T-cell (primary cell): ENCODE measurements around the gene GRIN2A. TPM values are rescaled to one million over a fixed set of nuclear protein-coding genes. Genes with fewer than 3 reads are reported as not detected.

Experiments
- ATAC-seq, 4 experiments: fragments of 200-7000 bp in 3 of 4; fragments of 150-1000 bp in 1 of 4; cut with Tn5 transposase; replicated peaks in 1 of 4; 1 replicate in 3 of 4; 2 replicates in 1 of 4; pipeline ENCODE4 v1.10.0; 2021; ENCODE audit warnings: moderate library complexity in 3 of 4, mild to moderate bottlenecking in 2 of 4, moderate number of reproducible peaks in 1 of 4
- CTCF ChIA-PET, 2 donors: fragments of 300-600 bp; sonication (Branson Sonifier 250); formaldehyde crosslinking; loops; one replicate each; lab custom pipeline; 2022; ENCODE audit warnings: antibody characterized with exemption in 2 of 2; lab: Charles Lee
- POLR2A ChIA-PET, 2 donors: fragments of 300-600 bp; sonication (Branson Sonifier 250); formaldehyde crosslinking; loops; one replicate each; lab custom pipeline; 2022; ENCODE audit warnings: antibody characterized with exemption in 2 of 2; lab: Charles Lee
- DNase-seq, 35 experiments: peaks; one replicate each; pipeline versions ENCODE4 v3.0.0 to v3.0.0-alpha.2; 2013 to 2023
- H3K27ac ChIP-seq: one replicate; pipeline ENCODE4 v1.5.1; 2013; ENCODE audit warnings: low read length
- H3K27me3 ChIP-seq, 2 experiments: replicated peaks in 1 of 2; 1 replicate in 1 of 2; 2 replicates in 1 of 2; pipeline versions ENCODE4 v1.6.1 to v1.7.0; 2013; ENCODE audit warnings: low read length in 1 of 2, mixed read lengths in 1 of 2; ENCODE audit not compliant: control insufficient read depth in 2 of 2, insufficient read depth in 2 of 2; ENCODE audit errors: extremely low read depth in 1 of 2
- H3K36me3 ChIP-seq, 2 donors: 1 replicate in 1 of 2; 2 replicates in 1 of 2; pipeline versions ENCODE4 v1.6.1 to v1.7.0; 2013; ENCODE audit warnings: low read length in 1 of 2; ENCODE audit not compliant: control insufficient read depth in 2 of 2, insufficient read depth in 1 of 2; ENCODE audit errors: extremely low read depth in 1 of 2
- H3K4me1 ChIP-seq, 2 experiments: 1 replicate in 1 of 2; 2 replicates in 1 of 2; pipeline versions ENCODE4 v1.6.1 to v1.7.0; 2013; ENCODE audit warnings: low read length in 2 of 2, mixed read lengths in 1 of 2; ENCODE audit not compliant: insufficient read depth in 2 of 2, control insufficient read depth in 1 of 2; ENCODE audit errors: extremely low read depth in 1 of 2
- H3K4me3 ChIP-seq, 2 donors: 1 replicate in 1 of 2; 2 replicates in 1 of 2; pipeline versions ENCODE4 v1.5.1 to v1.7.0; 2013; ENCODE audit warnings: mild to moderate bottlenecking in 2 of 2, low read length in 1 of 2, moderate library complexity in 1 of 2; ENCODE audit not compliant: control insufficient read depth in 1 of 2; ENCODE audit errors: extremely low read depth in 1 of 2
- H3K9me3 ChIP-seq: 2 replicates; pipeline ENCODE4 v1.7.0; 2013
- H3K27ac Mint-ChIP-seq, 2 donors: one replicate each; pipeline ENCODE4 v1.8.0; 2020 to 2021; ENCODE audit warnings: mild to moderate bottlenecking in 2 of 2, mixed read lengths in 2 of 2
- H3K27me3 Mint-ChIP-seq, 2 donors: one replicate each; pipeline ENCODE4 v1.8.0; 2021 to 2022; ENCODE audit warnings: mixed read lengths in 2 of 2
- H3K36me3 Mint-ChIP-seq: one replicate; pipeline ENCODE4 v1.8.0; 2021; ENCODE audit warnings: mixed read lengths
- H3K4me1 Mint-ChIP-seq, 3 donors: one replicate each; pipeline ENCODE4 v1.8.0; 2020 to 2022; ENCODE audit warnings: mixed read lengths in 3 of 3, mild to moderate bottlenecking in 1 of 3
- H3K4me3 Mint-ChIP-seq, 3 donors: one replicate each; pipeline ENCODE4 v1.8.0; 2020 to 2022; ENCODE audit warnings: mild to moderate bottlenecking in 3 of 3, mixed read lengths in 3 of 3, moderate library complexity in 3 of 3
- H3K9me3 Mint-ChIP-seq, 3 donors: one replicate each; pipeline ENCODE4 v1.8.0; 2020 to 2022; ENCODE audit warnings: mixed read lengths in 3 of 3
- WGBS: methylation state at CpG from one replicate; pipeline ENCODE4 v1.1.5; 2013; ENCODE audit warnings: missing lambda C conversion rate; ENCODE audit not compliant: insufficient coverage; 5-methylcytosine and 5-hydroxymethylcytosine counted together
- total RNA-seq, 35 experiments: library from RNA in 6 of 35; stranded (reverse) in 6 of 35; fragments of 120-200 nt in 1 of 35; gene quantifications; one replicate each; pipeline versions ENCODE4 v1.2.1 to v1.2.4 and lab custom pipeline; 2013 to 2026

The GRIN2A gene
- total RNA-seq, 5 donors from 2014 or later (not counting 1 experiment from before 2014, with no cell fraction given) = 0.03 TPM; not detected in 4

GRCh38 chr16:9736547-9736946, 445.7 kb downstream of the GRIN2A start:
- CTCF ChIA-PET = no interaction called here
- Histone ChIP-seq H3K9me3 (no peaks in the 10 kb centered on the region), H3K36me3 (no peaks in the 10 kb centered on the region), H3K27ac (no peak overlapping the region), H3K4me1 (no peaks in the 10 kb centered on the region), H3K4me3 (no peak overlapping the region), H3K27me3 (no peaks in the 10 kb centered on the region)
- Mint-ChIP-seq H3K27me3 (peaks cover 0 to 3% of the 10 kb centered on the region in 2 donors), H3K4me1 (no peaks in the 10 kb centered on the region), H3K9me3 (peaks cover 0 to 3% (median 3%) of the 10 kb centered on the region in 3 donors), H3K27ac (no peak overlapping the region), H3K4me3 (no peak overlapping the region), H3K36me3 (no peaks in the 10 kb centered on the region)
- WGBS = 57% methylated on average over 1 of the region's 5 CpGs
- DNase-seq (no peak), ATAC-seq (no peak)
- POLR2A ChIA-PET = no interaction called here

- Histone ChIP-seq H3K4me1 (no peaks in the 10 kb centered on the region), H3K27me3 (peaks cover 0 to 2% of the 10 kb centered on the region in 2 experiments), H3K9me3 (no peaks in the 10 kb centered on the region), H3K4me3 (no peak overlapping the region), H3K36me3 (no peaks in the 10 kb centered on the region), H3K27ac (no peak overlapping the region)
- no peak for ATAC-seq
- Mint-ChIP-seq H3K9me3 (peaks cover 2 to 7% (median 5%) of the 10 kb centered on the region in 3 donors), H3K36me3 (no peaks in the 10 kb centered on the region), H3K4me1 (no peaks in the 10 kb centered on the region), H3K27ac (no peak overlapping the region), H3K27me3 (no peaks in the 10 kb centered on the region), H3K4me3 (no peak overlapping the region)
- CTCF ChIA-PET = no interaction called here
- POLR2A ChIA-PET = no interaction called here
- DNase-seq = no peak
Measured at GRCh38 chr16:9723136-9723535, 459.1 kb downstream of the GRIN2A start.

- Histone ChIP-seq H3K4me3 (no peak overlapping the region), H3K36me3 (no peaks in the 10 kb centered on the region), H3K27me3 (no peaks in the 10 kb centered on the region), H3K9me3 (no peaks in the 10 kb centered on the region), H3K27ac (no peak overlapping the region), H3K4me1 (no peaks in the 10 kb centered on the region)
- Mint-ChIP-seq H3K27ac (no peak overlapping the region), H3K4me1 (no peaks in the 10 kb centered on the region), H3K27me3 (no peaks in the 10 kb centered on the region), H3K9me3 (peaks cover 5 to 18% (median 11%) of the 10 kb centered on the region in 3 donors), H3K36me3 (no peaks in the 10 kb centered on the region), H3K4me3 (no peak overlapping the region)
- DNase-seq (no peak), ATAC-seq (no peak)
- CTCF ChIA-PET = no interaction called here
- POLR2A ChIA-PET = no interaction called here
- WGBS = 57% methylated on average over 6 of the region's 6 CpGs
Measured at GRCh38 chr16:9713907-9714306, 468.3 kb downstream of the GRIN2A start.

GRCh38 chr16:9713156-9713555, 469.1 kb downstream of the GRIN2A start:
- POLR2A ChIA-PET = no interaction called here
- H3K4me1 Mint-ChIP-seq = no peaks in the 10 kb centered on the region
- Histone ChIP-seq H3K27ac (no peak overlapping the region), H3K4me1 (no peaks in the 10 kb centered on the region), H3K4me3 (no peak overlapping the region), H3K9me3 (no peaks in the 10 kb centered on the region), H3K27me3 (no peaks in the 10 kb centered on the region), H3K36me3 (no peaks in the 10 kb centered on the region)
- CTCF ChIA-PET = no interaction called here
- H3K4me3 Mint-ChIP-seq = no peak overlapping the region
- H3K36me3 Mint-ChIP-seq = no peaks in the 10 kb centered on the region
- H3K27me3 Mint-ChIP-seq = peaks cover 0 to 6% of the 10 kb centered on the region in 2 donors
- peaks cover 5 to 17% (median 13%) of the 10 kb centered on the region in 3 donors for H3K9me3 Mint-ChIP-seq
- H3K27ac Mint-ChIP-seq = no peak overlapping the region
- no peak for ATAC-seq
- WGBS = 67% methylated on average over 1 of the region's 1 CpG
- DNase-seq = no peak

- H3K9me3 Mint-ChIP-seq = peaks cover 3 to 22% (median 7%) of the 10 kb centered on the region in 3 donors
- H3K4me1 Mint-ChIP-seq = no peaks in the 10 kb centered on the region
- no peak overlapping the region for H3K27ac Mint-ChIP-seq
- ChIA-PET POLR2A (no interaction called here), CTCF (no interaction called here)
- Histone ChIP-seq H3K4me1 (no peaks in the 10 kb centered on the region), H3K4me3 (no peak overlapping the region), H3K27me3 (no peaks in the 10 kb centered on the region), H3K36me3 (no peaks in the 10 kb centered on the region), H3K27ac (no peak overlapping the region), H3K9me3 (no peaks in the 10 kb centered on the region)
- peaks cover 0 to 6% of the 10 kb centered on the region in 2 donors for H3K27me3 Mint-ChIP-seq
- no peak overlapping the region for H3K4me3 Mint-ChIP-seq
- DNase-seq = no peak
- no peak for ATAC-seq
- WGBS = 40% methylated on average over 4 of the region's 5 CpGs
- H3K36me3 Mint-ChIP-seq = no peaks in the 10 kb centered on the region
Measured at GRCh38 chr16:9708972-9709620, 473.1 kb downstream of the GRIN2A start.

- DNase-seq = no peak
- no peak overlapping the region for H3K4me3 Mint-ChIP-seq
- Histone ChIP-seq H3K4me3 (no peak overlapping the region), H3K9me3 (no peaks in the 10 kb centered on the region), H3K27me3 (no peaks in the 10 kb centered on the region), H3K27ac (no peak overlapping the region), H3K4me1 (no peaks in the 10 kb centered on the region), H3K36me3 (no peaks in the 10 kb centered on the region)
- 74% methylated on average over 5 of the region's 6 CpGs for WGBS
- no peaks in the 10 kb centered on the region for H3K4me1 Mint-ChIP-seq
- POLR2A ChIA-PET = no interaction called here
- H3K36me3 Mint-ChIP-seq = no peaks in the 10 kb centered on the region
- CTCF ChIA-PET = no interaction called here
- ATAC-seq = no peak
- H3K27me3 Mint-ChIP-seq = peaks cover 0 to 6% of the 10 kb centered on the region in 2 donors
- H3K9me3 Mint-ChIP-seq = peaks cover 3 to 19% (median 7%) of the 10 kb centered on the region in 3 donors
- H3K27ac Mint-ChIP-seq = no peak overlapping the region
Measured at GRCh38 chr16:9706217-9706836, 475.9 kb downstream of the GRIN2A start.
